ENCODE measurements around the gene TRAPPC5. TPM values are rescaled to one million over a fixed set of nuclear protein-coding genes. Genes with fewer than 3 reads are reported as not detected.

Gene TRAPPC5
- total RNA-seq, 1 experiment from 2014 or later = 77.4 TPM

DNA sequence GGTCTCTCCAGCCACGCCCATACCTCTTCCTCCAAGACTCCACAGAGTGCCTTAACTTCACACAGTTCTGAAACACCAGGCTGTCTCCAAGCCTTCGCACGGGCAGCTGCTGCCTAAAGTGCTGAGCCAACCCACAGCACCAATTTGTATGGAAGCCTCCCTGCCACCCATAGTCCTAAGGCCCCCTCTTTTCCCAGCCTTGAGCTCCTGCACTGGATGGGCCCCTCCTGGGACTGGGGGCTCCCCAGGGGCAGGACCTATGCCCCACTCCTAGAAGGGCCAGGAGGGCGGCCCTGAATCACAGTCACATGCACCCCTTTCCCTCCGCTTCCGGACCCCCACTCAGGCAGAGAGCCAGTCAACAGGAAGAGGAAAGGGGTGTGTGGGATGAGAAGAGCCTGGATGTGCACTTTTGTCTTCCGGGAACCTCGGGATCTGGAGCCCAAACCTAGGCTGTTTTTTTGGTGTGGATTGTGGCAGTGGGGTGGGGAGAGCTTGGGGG, 26.4 kb downstream of the TRAPPC5 start:
- H4K91ac ChIP-seq (ENCODE audit: insufficient read length, low read depth, low read length) = no peak overlapping the region
- TF ChIP-seq, protein P1, sequence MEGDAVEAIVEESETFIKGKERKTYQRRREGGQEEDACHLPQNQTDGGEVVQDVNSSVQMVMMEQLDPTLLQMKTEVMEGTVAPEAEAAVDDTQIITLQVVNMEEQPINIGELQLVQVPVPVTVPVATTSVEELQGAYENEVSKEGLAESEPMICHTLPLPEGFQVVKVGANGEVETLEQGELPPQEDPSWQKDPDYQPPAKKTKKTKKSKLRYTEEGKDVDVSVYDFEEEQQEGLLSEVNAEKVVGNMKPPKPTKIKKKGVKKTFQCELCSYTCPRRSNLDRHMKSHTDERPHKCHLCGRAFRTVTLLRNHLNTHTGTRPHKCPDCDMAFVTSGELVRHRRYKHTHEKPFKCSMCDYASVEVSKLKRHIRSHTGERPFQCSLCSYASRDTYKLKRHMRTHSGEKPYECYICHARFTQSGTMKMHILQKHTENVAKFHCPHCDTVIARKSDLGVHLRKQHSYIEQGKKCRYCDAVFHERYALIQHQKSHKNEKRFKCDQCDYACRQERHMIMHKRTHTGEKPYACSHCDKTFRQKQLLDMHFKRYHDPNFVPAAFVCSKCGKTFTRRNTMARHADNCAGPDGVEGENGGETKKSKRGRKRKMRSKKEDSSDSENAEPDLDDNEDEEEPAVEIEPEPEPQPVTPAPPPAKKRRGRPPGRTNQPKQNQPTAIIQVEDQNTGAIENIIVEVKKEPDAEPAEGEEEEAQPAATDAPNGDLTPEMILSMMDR (conservative IDR thresholded peaks at IDR 0.05) = no peak
- H4K5ac ChIP-seq (ENCODE audit: insufficient read length, low read depth, low read length) = no peak overlapping the region
- H3K9me3 Mint-ChIP-seq = no peaks in the 10 kb centered on the region
- H3K4me3 Mint-ChIP-seq = no peak overlapping the region
- H3K79me2 ChIP-seq (ENCODE audit: insufficient read depth, low read length) = no peaks in the 10 kb centered on the region
- peaks cover 35% of the 10 kb centered on the region for H3K27me3 Mint-ChIP-seq (ENCODE audit: low read depth)
- no peaks in the 10 kb centered on the region for H3K23me2 ChIP-seq (ENCODE audit: insufficient read length, low read depth, low read length, poor library complexity, severe bottlenecking)
- H2AK5ac ChIP-seq (ENCODE audit: insufficient read length, low read length) = no peak overlapping the region
- no CpG with 5 or more reads among the region's 8 CpGs for WGBS (ENCODE audit: extremely low coverage, insufficient read length, low lambda C conversion rate)
- H3T11ph ChIP-seq (ENCODE audit: low read length) = no peak overlapping the region
- H2BK15ac ChIP-seq (ENCODE audit: low read depth, low read length) = no peak overlapping the region
- no peak for DNase-seq
- no peak overlapping the region; a peak in 1 of 7 replicates for H3K27ac Mint-ChIP-seq
- H4K20me1 ChIP-seq (ENCODE audit: control insufficient read depth, insufficient read depth, insufficient read length) = no peaks in the 10 kb centered on the region
- no peak overlapping the region for H3K27ac ChIP-seq (ENCODE audit: insufficient read length, low read depth, low read length)
- no peaks in the 10 kb centered on the region for H3K36me3 Mint-ChIP-seq (ENCODE audit: insufficient read depth in 1 of 3, low read depth in 3 of 3)
- no peaks in the 10 kb centered on the region for H3K9me3 ChIP-seq (ENCODE audit: control insufficient read depth, low read depth, low read length)
- no peak overlapping the region for H3K14ac ChIP-seq (ENCODE audit: insufficient read depth, low read length)
- H4K8ac ChIP-seq (replicated peaks; ENCODE audit: insufficient read length, low read depth, low read length) = no peak overlapping the region
- H3K9ac ChIP-seq (ENCODE audit: extremely low read depth, insufficient read length, low read length) = no peak overlapping the region
- H3K27me3 ChIP-seq (ENCODE audit: insufficient read depth, low read length) = no peaks in the 10 kb centered on the region
- H3K4ac ChIP-seq (ENCODE audit: low read depth, low read length) = no peak overlapping the region
- H3K4me1 ChIP-seq (ENCODE audit: insufficient read depth, low read length) = no peaks in the 10 kb centered on the region
- H2BK12ac ChIP-seq (ENCODE audit: insufficient read length, low read depth, low read length) = no peak overlapping the region
- no peak overlapping the region for H3K18ac ChIP-seq (ENCODE audit: insufficient read length, low read depth, low read length)
- no peak overlapping the region for H3K4me2 ChIP-seq (ENCODE audit: insufficient read depth, insufficient read length, low read length)
- H3K79me1 ChIP-seq (ENCODE audit: insufficient read depth, low read depth, low read length, poor library complexity, severe bottlenecking) = no peaks in the 10 kb centered on the region
- peaks cover 0 to 8% of the 10 kb centered on the region in 2 experiments; a peak in 2 of 4 replicates for H3K4me1 Mint-ChIP-seq
- no peak overlapping the region for H2AFZ ChIP-seq (ENCODE audit: low read length)
- H2BK5ac ChIP-seq (ENCODE audit: insufficient read length, low read length) = no peak overlapping the region
- H2BK120ac ChIP-seq (ENCODE audit: low read depth, low read length, poor library complexity, severe bottlenecking) = no peak overlapping the region
- H3K23ac ChIP-seq (ENCODE audit: insufficient read length, low read depth, low read length) = no peak overlapping the region
- no peak overlapping the region for H2BK20ac ChIP-seq (ENCODE audit: low read depth, low read length, poor library complexity, severe bottlenecking)
- no peak overlapping the region for H3K56ac ChIP-seq (ENCODE audit: insufficient read length, low read depth, low read length)

All from H9 (cell line).